ENCODE results near the gene ATXN7L1.

DNA sequence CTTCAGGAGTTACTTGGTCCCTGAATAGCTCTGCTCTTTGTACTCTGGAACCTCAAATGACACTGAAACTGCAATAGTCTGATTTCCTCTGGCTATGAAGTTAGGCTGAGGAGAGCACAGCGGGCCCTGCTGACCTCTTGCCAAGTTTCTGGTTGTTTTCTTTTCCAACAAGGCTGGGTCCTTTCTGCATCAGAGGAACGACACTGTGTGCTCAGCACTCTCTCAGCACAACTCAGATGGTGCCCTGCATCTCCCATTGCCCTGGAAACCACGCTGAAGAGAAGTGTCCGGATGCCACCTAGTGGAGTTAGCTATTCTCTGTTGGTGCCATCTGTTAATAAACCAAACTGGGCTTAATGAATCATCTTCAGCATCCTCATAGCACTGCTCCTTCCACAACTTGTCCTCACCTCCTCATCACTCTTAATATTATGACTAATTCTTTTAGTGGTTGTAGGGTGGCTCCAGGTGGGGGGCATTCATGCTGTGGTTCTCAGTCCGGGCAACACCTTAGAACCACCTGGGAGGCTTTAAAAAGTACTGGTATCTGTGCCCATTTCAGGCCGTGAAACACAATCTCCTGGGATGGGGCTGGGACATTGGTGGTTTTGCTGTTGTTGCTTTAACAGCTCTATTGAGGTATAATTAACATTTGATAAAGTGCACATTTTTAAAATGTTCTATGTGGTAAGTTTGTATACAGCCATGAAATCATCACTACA, 286.9 kb downstream of the ATXN7L1 start:
- no peak for TF ChIP-seq FOXK2 (IDR thresholded peaks at IDR 0.05)
- TF ChIP-seq LEF1 (IDR thresholded peaks at IDR 0.05; ENCODE audit: borderline replicate concordance): no peak
- no peak for TF ChIP-seq BHLHE40 (IDR thresholded peaks at IDR 0.05; ENCODE audit: borderline replicate concordance)
- no peak for TF ChIP-seq L3MBTL2 (conservative IDR thresholded peaks at IDR 0.05)
- TF ChIP-seq ELF4 (IDR thresholded peaks at IDR 0.05): no peak
- TF ChIP-seq FOXA1 (IDR thresholded peaks at IDR 0.05): no peak

Measured in HEK293T (cell line).